ENCODE measurements around the gene PEG3.

The PEG3 gene

GRCh38 chr19:56839652-56840450 is 675 bp downstream of the PEG3 start:
- peak; percentile 60 to 100 (median 97) for DNase-seq

- peak; percentile 67 to 100 (median 98) for DNase-seq
Measured at GRCh38 chr19:56838909-56839651, 1.4 kb downstream of the PEG3 start.

- peak in 50 of 51 donors; percentile 30 to 93 (median 79) for DNase-seq
Measured at GRCh38 chr19:56838024-56838908, 2.3 kb downstream of the PEG3 start.

DNA sequence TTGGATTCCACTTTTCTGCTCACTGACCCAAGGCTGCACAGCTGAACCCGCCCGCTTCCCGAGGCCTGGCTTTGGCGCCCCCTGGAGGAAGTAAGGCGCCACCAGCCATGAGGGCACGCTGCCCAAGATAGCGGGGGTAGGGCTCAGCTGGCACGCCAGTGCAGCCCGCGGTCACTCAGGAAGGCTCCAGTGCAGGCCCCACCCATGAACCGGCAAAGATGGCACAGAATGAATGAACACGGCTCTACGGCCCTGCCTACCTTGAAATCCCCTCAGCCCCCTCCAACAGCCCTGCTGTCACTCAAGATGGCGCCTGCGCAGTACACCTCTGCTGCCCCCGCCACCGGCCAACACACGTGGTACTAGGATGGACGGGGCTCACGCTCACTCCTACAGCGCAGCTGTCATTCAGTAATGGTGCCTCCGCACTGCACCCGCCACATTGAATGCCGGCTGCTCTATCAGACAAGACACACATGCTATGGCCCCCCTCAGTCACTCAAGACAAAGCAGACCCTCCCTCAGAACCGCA is 3.0 kb downstream of the PEG3 start:
- peak; percentile 42 to 93 (median 79) for DNase-seq

GRCh38 chr19:56837004-56837403 is 3.5 kb downstream of the PEG3 start:
- peak in 3 of 51 donors; percentile 2 to 9 (median 7) for DNase-seq

- DNase-seq = no peak
Measured at GRCh38 chr19:56836059-56836458, 4.5 kb downstream of the PEG3 start.

GRCh38 chr19:56835401-56835800 is 5.1 kb downstream of the PEG3 start:
- no peak for DNase-seq

- DNase-seq = no peak
Measured at GRCh38 chr19:56834564-56835375, 5.8 kb downstream of the PEG3 start.

DNA sequence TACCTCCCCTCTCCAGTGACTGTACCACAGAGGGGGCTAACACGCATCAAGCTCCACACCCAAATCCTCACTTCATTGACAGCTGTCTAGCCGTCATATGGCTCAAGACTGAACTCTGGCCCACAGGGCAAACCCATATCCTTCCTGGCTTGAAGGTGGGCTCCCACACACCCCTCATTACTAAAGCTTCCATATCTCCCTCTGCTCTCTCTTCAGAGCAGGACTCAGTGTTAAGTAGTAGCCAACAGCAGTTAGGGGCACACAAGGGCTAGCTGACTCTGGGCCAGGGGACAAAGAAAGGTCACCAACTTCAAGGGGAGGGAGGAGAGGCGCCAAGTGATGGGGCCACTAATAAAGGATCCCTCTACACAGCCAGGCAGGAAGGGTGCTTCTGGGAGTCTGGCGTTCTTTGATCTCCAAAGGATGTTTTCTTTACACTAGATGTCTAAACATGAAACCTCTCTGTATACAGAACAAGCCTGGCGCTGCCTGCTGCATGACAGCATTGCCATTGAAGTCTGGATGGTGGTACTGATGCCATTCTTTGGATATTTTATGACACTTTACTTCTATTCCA is 8.1 kb downstream of the PEG3 start:
- DNase-seq = no peak

GRCh38 chr19:56831255-56831654 is 9.3 kb downstream of the PEG3 start:
- no peak for DNase-seq

- no peak for DNase-seq
Measured at GRCh38 chr19:56829596-56829995, 10.9 kb downstream of the PEG3 start.

- DNase-seq = no peak
Measured at GRCh38 chr19:56827708-56828107, 12.8 kb downstream of the PEG3 start.

DNA sequence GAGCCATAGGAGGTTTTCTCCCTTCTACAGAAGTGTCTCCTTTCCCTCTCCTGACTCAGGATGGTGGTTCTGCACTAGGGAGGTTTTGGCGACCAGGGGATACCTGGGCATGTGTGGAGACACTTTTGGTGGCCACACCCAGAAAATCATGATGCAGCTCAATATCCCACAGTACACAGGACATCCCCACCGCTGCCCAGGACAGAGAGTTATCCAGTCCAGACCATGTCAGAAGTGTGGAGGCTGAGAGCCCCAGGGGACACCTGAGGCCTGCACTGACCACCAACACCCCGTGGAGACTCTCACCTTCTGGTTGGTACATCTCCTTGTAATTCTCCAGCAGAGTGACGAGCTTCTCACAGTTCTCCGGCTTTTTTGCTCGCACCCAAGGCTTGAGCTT is 16.6 kb downstream of the PEG3 start:
- no peak for DNase-seq

- DNase-seq = no peak
Measured at GRCh38 chr19:56823417-56823816, 17.1 kb downstream of the PEG3 start.

DNA sequence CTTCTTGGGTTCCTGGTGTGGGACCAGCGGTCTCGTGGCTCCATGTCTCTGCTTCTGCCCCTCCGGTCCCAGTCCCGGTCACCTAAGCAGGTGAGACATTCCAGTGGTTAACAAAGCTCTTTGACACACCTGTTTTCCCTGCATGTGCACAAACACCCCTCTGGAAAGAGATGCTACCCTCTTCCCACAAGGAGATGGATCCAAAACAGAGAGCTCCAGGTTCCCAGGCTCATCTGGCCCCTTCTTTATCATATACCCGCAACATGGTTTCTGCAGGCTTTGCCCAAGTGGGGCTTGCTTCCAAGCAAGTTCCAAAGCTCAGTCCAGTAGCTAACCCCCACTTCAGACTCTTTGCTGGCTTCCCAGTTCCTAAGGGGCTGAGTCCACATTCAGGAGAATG is 17.8 kb downstream of the PEG3 start:
- DNase-seq = no peak

GRCh38 chr19:56821675-56822074 is 18.9 kb downstream of the PEG3 start:
- DNase-seq = no peak

- no peak for DNase-seq
Measured at GRCh38 chr19:56821209-56821608, 19.3 kb downstream of the PEG3 start.

- DNase-seq = no peak
Measured at GRCh38 chr19:56819166-56819565, 21.4 kb downstream of the PEG3 start.

- no peak for DNase-seq
Measured at GRCh38 chr19:56814656-56815055, 25.9 kb downstream of the PEG3 start.

GRCh38 chr19:56813531-56813930 is 27.0 kb downstream of the PEG3 start:
- DNase-seq = no peak

Measured in hypothalamus (tissue), 51 donors.